ENCODE results near the gene NSDHL.
"Not testable (repeated sequence)": the region's sequence is repeated elsewhere in the genome, so short reads cannot be mapped to it uniquely, and the experiment has no call there.

Gene NSDHL

GRCh38 chrX:152824841-152825374 is 6.0 kb upstream of the NSDHL start:
- no peak overlapping the region for H3K27ac ChIP-seq

GRCh38 chrX:152831391-152831790 is 528 bp downstream of the NSDHL start:
- H3K27ac ChIP-seq, result peak overlapping the region; percentile 82
- TF ChIP-seq CTCF (conservative IDR thresholded peaks at IDR 0.05) (no peak), ZFX (IDR thresholded peaks at IDR 0.05) (no peak)

More at GRCh38 chrX:152824841-152825374, 6.0 kb upstream of the NSDHL start:
- TF ChIP-seq CTCF (conservative IDR thresholded peaks at IDR 0.05), result no peak
- TF ChIP-seq ZFX (IDR thresholded peaks at IDR 0.05), result no peak

GRCh38 chrX:152832520-152832919 is 1.7 kb downstream of the NSDHL start:
- no peak overlapping the region for H3K27ac ChIP-seq
- TF ChIP-seq ZFX (IDR thresholded peaks at IDR 0.05), result no peak
- no peak for TF ChIP-seq CTCF (conservative IDR thresholded peaks at IDR 0.05)

GRCh38 chrX:152833378-152833777 is 2.5 kb downstream of the NSDHL start:
- no peak overlapping the region for H3K27ac ChIP-seq
- no peak for TF ChIP-seq ZFX (IDR thresholded peaks at IDR 0.05)
- TF ChIP-seq CTCF (conservative IDR thresholded peaks at IDR 0.05), result no peak

GRCh38 chrX:152835470-152835869 is 4.6 kb downstream of the NSDHL start:
- H3K27ac ChIP-seq, result not testable (repeated sequence)

GRCh38 chrX:152842772-152843338 is 12.0 kb downstream of the NSDHL start:
- TF ChIP-seq ZFX (IDR thresholded peaks at IDR 0.05) (no peak), CTCF (conservative IDR thresholded peaks at IDR 0.05) (no peak)
- no peak overlapping the region for H3K27ac ChIP-seq

GRCh38 chrX:152843852-152844251 is 13.0 kb downstream of the NSDHL start:
- TF ChIP-seq CTCF (conservative IDR thresholded peaks at IDR 0.05) (no peak), ZFX (IDR thresholded peaks at IDR 0.05) (no peak)
- H3K27ac ChIP-seq, result no peak overlapping the region

GRCh38 chrX:152844256-152844655 is 13.4 kb downstream of the NSDHL start:
- TF ChIP-seq CTCF (conservative IDR thresholded peaks at IDR 0.05) (no peak), ZFX (IDR thresholded peaks at IDR 0.05) (no peak)
- no peak overlapping the region for H3K27ac ChIP-seq
